NCI-H1417 treated with DMSO at 0.1 percent for 48 hours (cell line): ENCODE data around the gene SCN9A.
"Not testable (repeated sequence)": the region's sequence is repeated elsewhere in the genome, so short reads cannot be mapped to it uniquely, and the experiment has no call there.

ENCODE experiments used
- DNase-seq: peaks from one replicate; lab custom pipeline; 2025; lab: John Stamatoyannopoulos, UW

Gene SCN9A

GRCh38 chr2:166334805-166335204 lies 40.9 kb downstream of the SCN9A start:
- DNase-seq, result no peak

GRCh38 chr2:166333801-166334200 lies 41.9 kb downstream of the SCN9A start:
- no peak for DNase-seq

- no peak for DNase-seq
Observed at GRCh38 chr2:166332106-166332505, 43.6 kb downstream of the SCN9A start.

- DNase-seq, result no peak
Observed at GRCh38 chr2:166331468-166331867, 44.3 kb downstream of the SCN9A start.

GRCh38 chr2:166329465-166329864 lies 46.3 kb downstream of the SCN9A start:
- no peak for DNase-seq

GRCh38 chr2:166328147-166328546 lies 47.6 kb downstream of the SCN9A start:
- DNase-seq, result no peak

GRCh38 chr2:166321076-166321475 lies 54.7 kb downstream of the SCN9A start:
- DNase-seq, result no peak

GRCh38 chr2:166314022-166314759 lies 61.6 kb downstream of the SCN9A start:
- no peak for DNase-seq

- not testable (repeated sequence) for DNase-seq
Observed at GRCh38 chr2:166312863-166313262, 62.9 kb downstream of the SCN9A start.

GRCh38 chr2:166307326-166307725 lies 68.4 kb downstream of the SCN9A start:
- no peak for DNase-seq

GRCh38 chr2:166304656-166305055 lies 71.1 kb downstream of the SCN9A start:
- DNase-seq, result no peak

GRCh38 chr2:166302036-166302435 lies 73.7 kb downstream of the SCN9A start:
- no peak for DNase-seq

GRCh38 chr2:166297951-166298350 lies 77.8 kb downstream of the SCN9A start:
- DNase-seq, result no peak

- DNase-seq, result no peak
Observed at GRCh38 chr2:166293984-166294383, 81.8 kb downstream of the SCN9A start.

GRCh38 chr2:166285215-166285614 lies 90.5 kb downstream of the SCN9A start:
- no peak for DNase-seq

- no peak for DNase-seq
Observed at GRCh38 chr2:166284359-166284758, 91.4 kb downstream of the SCN9A start.

GRCh38 chr2:166282154-166282553 lies 93.6 kb downstream of the SCN9A start:
- DNase-seq, result no peak

GRCh38 chr2:166278856-166279255 lies 96.9 kb downstream of the SCN9A start:
- DNase-seq, result no peak

GRCh38 chr2:166270376-166270775 lies 105.4 kb downstream of the SCN9A start:
- no peak for DNase-seq

GRCh38 chr2:166269322-166269721 lies 106.4 kb downstream of the SCN9A start:
- no peak for DNase-seq

GRCh38 chr2:166257859-166258258 lies 117.9 kb downstream of the SCN9A start:
- no peak for DNase-seq

- DNase-seq, result no peak
Observed at GRCh38 chr2:166256896-166257295, 118.8 kb downstream of the SCN9A start.

- DNase-seq, result no peak
Observed at GRCh38 chr2:166249318-166249717, 126.4 kb downstream of the SCN9A start.

- DNase-seq, result no peak
Observed at GRCh38 chr2:166246901-166247300, 128.8 kb downstream of the SCN9A start.
